ENCODE results near the gene M6PR.

M6PR gene

GRCh38 chr12:8891976-8892375 is 57.5 kb downstream of the M6PR start:
- Mint-ChIP-seq H3K9me3 (no peaks in the 10 kb centered on the region), H3K27ac (no peak overlapping the region), H3K4me1 (peaks cover 5% of the 10 kb centered on the region), H3K36me3 (no peaks in the 10 kb centered on the region), H3K4me3 (no peak overlapping the region), H3K27me3 (no peaks in the 10 kb centered on the region)
- ATAC-seq (ENCODE audit: low read depth) (no peak), DNase-seq (ENCODE audit: low spot score in 2 of 2) (no peak)
